HS-27A (cell line): Measurements from ENCODE around the gene ARIH2.

Experiments
- DNase-seq: peaks from one replicate; pipeline ENCODE4 v3.0.0-alpha.2; 2012; ENCODE audit warnings: low read depth, missing footprints

Gene ARIH2

GRCh38 chr3:49020330-49021212 is 101.9 kb downstream of the ARIH2 start:
- no peak for DNase-seq

GRCh38 chr3:49021213-49021812 is 102.7 kb downstream of the ARIH2 start:
- DNase-seq: peak; percentile 96

GRCh38 chr3:49021813-49022687 is 103.4 kb downstream of the ARIH2 start, which contains the start of gene NDUFAF3:
Gene NDUFAF3, plus strand, starts transcription at chr3:49022121. Its CDS starts 24 bp downstream, at chr3:49022145.
- peak; percentile 81 for DNase-seq

GRCh38 chr3:49022688-49023171 is 104.1 kb downstream of the ARIH2 start:
- DNase-seq: no peak

- DNase-seq: no peak
These were observed 105.1 kb downstream of the ARIH2 start for GRCh38 chr3:49023775-49024174.

GRCh38 chr3:49024449-49024848 is 105.8 kb downstream of the ARIH2 start:
- no peak for DNase-seq

- no peak for DNase-seq
These were observed 106.6 kb downstream of the ARIH2 start for GRCh38 chr3:49025005-49025792.

- DNase-seq: no peak
These were observed 107.3 kb downstream of the ARIH2 start for GRCh38 chr3:49025793-49026520.

- DNase-seq: no peak
These were observed 107.9 kb downstream of the ARIH2 start for GRCh38 chr3:49026536-49026935.

- no peak for DNase-seq
These were observed 109.0 kb downstream of the ARIH2 start for GRCh38 chr3:49027634-49028033.

GRCh38 chr3:49028298-49028672 is 109.6 kb downstream of the ARIH2 start:
- no peak for DNase-seq

- peak; percentile 82 for DNase-seq
These were observed 110.3 kb downstream of the ARIH2 start, which contains the start of gene IMPDH2 for GRCh38 chr3:49028673-49029562. Gene IMPDH2, minus strand, starts transcription at chr3:49029398. Its CDS starts 48 bp downstream, at chr3:49029350.

GRCh38 chr3:49029563-49029884 is 110.9 kb downstream of the ARIH2 start:
- DNase-seq: no peak

GRCh38 chr3:49030321-49030720 is 111.7 kb downstream of the ARIH2 start:
- DNase-seq: no peak

GRCh38 chr3:49032646-49033304 is 114.1 kb downstream of the ARIH2 start:
- DNase-seq: no peak

- DNase-seq: no peak
These were observed 116.0 kb downstream of the ARIH2 start for GRCh38 chr3:49034650-49035049.

- no peak for DNase-seq
These were observed 116.6 kb downstream of the ARIH2 start for GRCh38 chr3:49035281-49035680.
